ENCODE data around the gene MBP. TPM values are rescaled to one million over a fixed set of nuclear protein-coding genes. Genes with fewer than 3 reads are reported as not detected.

The MBP gene
- total and polyA plus RNA-seq, 2 of the 4 experiments (the other 2 are of a cell fraction), result 0.72 to 0.90 TPM

GRCh38 chr18:77166523-77166922 lies 33.9 kb upstream of the MBP start:
- Histone ChIP-seq H3K9me1 (ENCODE audit: insufficient read depth, low read length) (no peaks in the 10 kb centered on the region), H3K4me1 (ENCODE audit: control insufficient read depth, insufficient read depth, low read length) (peaks cover 2% of the 10 kb centered on the region; the same call in 1 of the 2 replicates), H2BK120ac (ENCODE audit: low read depth, low read length) (no peak overlapping the region), H3K4ac (ENCODE audit: low read depth, low read length) (no peak overlapping the region), H2AFZ (replicated peaks; ENCODE audit: low read length, poor library complexity) (no peak overlapping the region), H3K14ac (replicated peaks; ENCODE audit: low read depth, low read length) (no peak overlapping the region), H3K27ac (ENCODE audit: insufficient read depth, low read length) (no peak overlapping the region), H3K36me3 (ENCODE audit: control insufficient read depth, insufficient read depth, low read length) (no peaks in the 10 kb centered on the region), H4K91ac (ENCODE audit: insufficient read depth, low read depth, low read length) (no peak overlapping the region), H3K79me1 (ENCODE audit: low read depth in 1 of 2, low read length in 2 of 2) (no peaks in the 10 kb centered on the region), H3K18ac (ENCODE audit: low read depth, low read length) (no peak overlapping the region), H3K23ac (ENCODE audit: low read depth, low read length) (no peak overlapping the region), H3K9me3 (ENCODE audit: control insufficient read depth, insufficient read depth, low read length) (no peaks in the 10 kb centered on the region), H4K8ac (ENCODE audit: low read depth in 2 of 2, low read length in 2 of 2) (no peak overlapping the region), H2BK20ac (ENCODE audit: low read depth, low read length) (no peak overlapping the region), H2AK5ac (ENCODE audit: low read depth, low read length) (no peak overlapping the region), H3K27me3 (ENCODE audit: control insufficient read depth, insufficient read depth, low read length) (peaks cover 25% of the 10 kb centered on the region), H2BK15ac (ENCODE audit: low read depth, low read length) (no peak overlapping the region), H3K9ac (ENCODE audit: low read depth, low read length) (no peak overlapping the region), H2BK5ac (ENCODE audit: low read depth, low read length, poor library complexity, severe bottlenecking) (no peak overlapping the region), H4K20me1 (ENCODE audit: insufficient read depth, low read length) (no peaks in the 10 kb centered on the region), H3K4me2 (ENCODE audit: low read depth, low read length) (no peak overlapping the region), H4K5ac (ENCODE audit: low read depth, low read length) (no peak overlapping the region), H3K4me3 (ENCODE audit: insufficient read depth, low read depth, low read length) (no peak overlapping the region), H3K56ac (ENCODE audit: extremely low read depth, insufficient read depth, low read length) (no peak overlapping the region), H2AK9ac (replicated peaks; ENCODE audit: low read depth, low read length, poor library complexity) (no peak overlapping the region)
- dilution Hi-C loops (cut with HindIII; ENCODE audit: low sequenced_read_pairs, unreplicated experiment), result no loop called here
- TF ChIP-seq SMC3 (IDR thresholded peaks at IDR 0.05; ENCODE audit: low read depth, low read length) (no peak), CHD1 (IDR thresholded peaks at IDR 0.05; ENCODE audit: low read depth, low read length) (no peak), MAFK (IDR thresholded peaks at IDR 0.05; ENCODE audit: low read depth, low read length) (no peak), MAZ (IDR thresholded peaks at IDR 0.05; ENCODE audit: borderline replicate concordance, low read depth, low read length) (no peak), POLR2A (IDR thresholded peaks at IDR 0.05; ENCODE audit: low read depth, low read length) (no peak)
- TF ChIP-seq, protein P1, sequence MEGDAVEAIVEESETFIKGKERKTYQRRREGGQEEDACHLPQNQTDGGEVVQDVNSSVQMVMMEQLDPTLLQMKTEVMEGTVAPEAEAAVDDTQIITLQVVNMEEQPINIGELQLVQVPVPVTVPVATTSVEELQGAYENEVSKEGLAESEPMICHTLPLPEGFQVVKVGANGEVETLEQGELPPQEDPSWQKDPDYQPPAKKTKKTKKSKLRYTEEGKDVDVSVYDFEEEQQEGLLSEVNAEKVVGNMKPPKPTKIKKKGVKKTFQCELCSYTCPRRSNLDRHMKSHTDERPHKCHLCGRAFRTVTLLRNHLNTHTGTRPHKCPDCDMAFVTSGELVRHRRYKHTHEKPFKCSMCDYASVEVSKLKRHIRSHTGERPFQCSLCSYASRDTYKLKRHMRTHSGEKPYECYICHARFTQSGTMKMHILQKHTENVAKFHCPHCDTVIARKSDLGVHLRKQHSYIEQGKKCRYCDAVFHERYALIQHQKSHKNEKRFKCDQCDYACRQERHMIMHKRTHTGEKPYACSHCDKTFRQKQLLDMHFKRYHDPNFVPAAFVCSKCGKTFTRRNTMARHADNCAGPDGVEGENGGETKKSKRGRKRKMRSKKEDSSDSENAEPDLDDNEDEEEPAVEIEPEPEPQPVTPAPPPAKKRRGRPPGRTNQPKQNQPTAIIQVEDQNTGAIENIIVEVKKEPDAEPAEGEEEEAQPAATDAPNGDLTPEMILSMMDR (conservative IDR thresholded peaks at IDR 0.05; ENCODE audit: low read depth, low read length), result no peak
- intact Hi-C loops (cut with micrococcal nuclease), result no loop called here
- in situ Hi-C loops (cut with MboI; ENCODE audit: low sequenced_read_pairs), result no loop called here
- BruUV-seq (replicated peaks), result no TSS peak
- CTCF ChIA-PET, result no interaction called here
- POLR2A ChIA-PET (ENCODE audit: unreplicated experiment), result no interaction called here
- 100% methylated on average over 1 of the region's 11 CpGs; no CpG with 5 or more reads in 1 of the 2 experiments for WGBS, 2 experiments (ENCODE audit: extremely low coverage in 2 of 2, insufficient read length in 1 of 2)
- DNase-seq, result no peak
- ATAC-seq (ENCODE audit: low read depth), result no peak

Data from IMR-90 (cell line).